GM19035 (cell line): ENCODE results near the gene SLC47A2.
"Not testable (repeated sequence)": the region's sequence is repeated elsewhere in the genome, so short reads cannot be mapped to it uniquely, and the experiment has no call there.

ENCODE experiments used
- ATAC-seq: cut with Tn5 transposase; IDR thresholded peaks from one replicate; pipeline ENCODE4 v1.9.1; 2021; ENCODE audit not compliant: unreplicated experiment

Gene SLC47A2

GRCh38 chr17:19671433-19671832, 45.0 kb downstream of the SLC47A2 start:
- ATAC-seq, result no peak

GRCh38 chr17:19670908-19671307, 45.5 kb downstream of the SLC47A2 start:
- no peak for ATAC-seq

GRCh38 chr17:19669680-19670079, 46.7 kb downstream of the SLC47A2 start:
- ATAC-seq, result not testable (repeated sequence)

GRCh38 chr17:19664821-19665181, 51.6 kb downstream of the SLC47A2 start:
- ATAC-seq, result no peak

GRCh38 chr17:19664136-19664820, 52.1 kb downstream of the SLC47A2 start:
- ATAC-seq, result no peak

GRCh38 chr17:19663097-19663496, 53.3 kb downstream of the SLC47A2 start:
- ATAC-seq, result no peak

GRCh38 chr17:19661121-19661520, 55.3 kb downstream of the SLC47A2 start:
- no peak for ATAC-seq

- ATAC-seq, result no peak
Observed at GRCh38 chr17:19660219-19660870, 56.0 kb downstream of the SLC47A2 start.

- ATAC-seq, result no peak
Observed at GRCh38 chr17:19659366-19660177, 56.8 kb downstream of the SLC47A2 start.

GRCh38 chr17:19656851-19657581, 59.4 kb downstream of the SLC47A2 start:
- no peak for ATAC-seq

GRCh38 chr17:19656336-19656735, 60.0 kb downstream of the SLC47A2 start:
- no peak for ATAC-seq

GRCh38 chr17:19654896-19655295, 61.5 kb downstream of the SLC47A2 start:
- ATAC-seq, result no peak

- ATAC-seq, result no peak
Observed at GRCh38 chr17:19654342-19654886, 62.0 kb downstream of the SLC47A2 start.

GRCh38 chr17:19652595-19652994, 63.8 kb downstream of the SLC47A2 start:
- no peak for ATAC-seq

- ATAC-seq, result no peak
Observed at GRCh38 chr17:19651451-19652238, 64.7 kb downstream of the SLC47A2 start.

- ATAC-seq, result no peak
Observed at GRCh38 chr17:19650826-19651225, 65.6 kb downstream of the SLC47A2 start.

- no peak for ATAC-seq
Observed at GRCh38 chr17:19649274-19649541, 67.2 kb downstream of the SLC47A2 start.

GRCh38 chr17:19648475-19649273, 67.7 kb downstream of the SLC47A2 start, which contains the start of gene ALDH3A2:
Gene ALDH3A2, plus strand, starts transcription at chr17:19648751. Its CDS starts 221 bp downstream, at chr17:19648972.
- peak; percentile 92 for ATAC-seq

- peak; percentile 42 for ATAC-seq
Observed at GRCh38 chr17:19647697-19648474, 68.5 kb downstream of the SLC47A2 start.
